Measurements from ENCODE around the gene EP400. TPM values are rescaled to one million over a fixed set of nuclear protein-coding genes. Genes with fewer than 3 reads are reported as not detected.

Gene EP400
- total and polyA plus RNA-seq, 2 of the 4 experiments (the other 2 are of a cell fraction): 4.3 to 11.4 TPM

DNA sequence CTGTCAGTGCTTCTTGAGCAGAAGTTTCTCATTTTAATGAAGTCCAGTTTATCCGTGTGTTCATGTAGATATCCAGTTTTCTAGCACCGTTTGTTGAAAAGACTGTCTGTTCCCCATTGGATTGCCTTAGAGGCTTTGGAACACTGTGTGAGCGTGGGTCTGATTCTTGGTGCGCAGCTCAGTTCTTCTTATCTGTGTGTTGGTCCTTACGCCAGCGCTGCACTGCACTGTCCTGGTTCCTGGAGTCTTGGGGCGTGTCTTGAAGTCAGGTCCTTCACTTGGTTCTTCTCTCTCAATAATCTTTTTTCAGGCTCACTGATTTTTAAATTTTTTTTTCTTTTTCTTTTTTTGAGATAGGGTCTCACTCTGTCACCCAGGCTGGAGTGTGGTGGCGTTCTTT is 25.5 kb downstream of the EP400 start:
- H3K4me3 ChIP-seq (ENCODE audit: insufficient read depth, low read depth, low read length): no peak overlapping the region
- H2AK9ac ChIP-seq (replicated peaks; ENCODE audit: low read depth, low read length, poor library complexity): no peak overlapping the region
- no peak overlapping the region for H3K27ac ChIP-seq (ENCODE audit: insufficient read depth, low read length)
- peaks cover 14% of the 10 kb centered on the region for H4K20me1 ChIP-seq (ENCODE audit: insufficient read depth, low read length)
- no peak overlapping the region for H3K4me2 ChIP-seq (ENCODE audit: low read depth, low read length)
- no peak overlapping the region for H3K4ac ChIP-seq (ENCODE audit: low read depth, low read length)
- CTCF ChIA-PET: no interaction called here
- no peak overlapping the region for H3K9ac ChIP-seq (ENCODE audit: low read depth, low read length)
- no peak overlapping the region for H2AFZ ChIP-seq (replicated peaks; ENCODE audit: low read length, poor library complexity)
- H3K14ac ChIP-seq (replicated peaks; ENCODE audit: low read depth, low read length): no peak overlapping the region
- intact Hi-C loops (cut with micrococcal nuclease) (no loop called here), dilution Hi-C loops (cut with HindIII; ENCODE audit: low sequenced_read_pairs, unreplicated experiment) (no loop called here), in situ Hi-C loops (cut with MboI; ENCODE audit: low sequenced_read_pairs) (no loop called here)
- WGBS, 2 experiments (ENCODE audit: extremely low coverage in 2 of 2, insufficient read length in 1 of 2): 100% methylated on average over 4 of the region's 8 CpGs; no CpG with 5 or more reads in 1 of the 2 experiments
- no peak overlapping the region for H2BK5ac ChIP-seq (ENCODE audit: low read depth, low read length, poor library complexity, severe bottlenecking)
- peaks cover 41 to 53% of the 10 kb centered on the region in 2 experiments for H3K79me1 ChIP-seq (ENCODE audit: low read depth in 1 of 2, low read length in 2 of 2)
- H4K8ac ChIP-seq (ENCODE audit: low read depth in 2 of 2, low read length in 2 of 2): no peak overlapping the region
- DNase-seq (no peak), ATAC-seq (ENCODE audit: low read depth) (no peak)
- H4K5ac ChIP-seq (ENCODE audit: low read depth, low read length): no peak overlapping the region
- no peaks in the 10 kb centered on the region for H3K9me3 ChIP-seq (ENCODE audit: control insufficient read depth, insufficient read depth, low read length)
- H2AK5ac ChIP-seq (ENCODE audit: low read depth, low read length): no peak overlapping the region
- no peak for TF ChIP-seq MXI1 (IDR thresholded peaks at IDR 0.05; ENCODE audit: borderline replicate concordance, low read depth, low read length)
- no peak for TF ChIP-seq FOS (IDR thresholded peaks at IDR 0.05; ENCODE audit: low read depth, low read length)
- no peak for TF ChIP-seq RCOR1 (IDR thresholded peaks at IDR 0.05; ENCODE audit: insufficient replicate concordance, low read length)
- no peak for TF ChIP-seq MAFK (IDR thresholded peaks at IDR 0.05; ENCODE audit: low read depth, low read length)
- POLR2A ChIA-PET (ENCODE audit: unreplicated experiment): no interaction called here
- no peak overlapping the region for H3K23ac ChIP-seq (ENCODE audit: low read depth, low read length)
- no TSS peak for BruUV-seq (replicated peaks)
- no peak overlapping the region for H2BK120ac ChIP-seq (ENCODE audit: low read depth, low read length)
- H3K36me3 ChIP-seq (ENCODE audit: control insufficient read depth, insufficient read depth, low read length): peaks cover 5% of the 10 kb centered on the region
- no peak overlapping the region for H3K18ac ChIP-seq (ENCODE audit: low read depth, low read length)
- H4K91ac ChIP-seq (ENCODE audit: insufficient read depth, low read depth, low read length): no peak overlapping the region
- no peak overlapping the region for H2BK20ac ChIP-seq (ENCODE audit: low read depth, low read length)
- no peak overlapping the region for H2BK15ac ChIP-seq (ENCODE audit: low read depth, low read length)
- H3K9me1 ChIP-seq (ENCODE audit: insufficient read depth, low read length): peaks cover 2% of the 10 kb centered on the region; the same call in 1 of the 2 replicates
- H3K56ac ChIP-seq (ENCODE audit: extremely low read depth, insufficient read depth, low read length): no peak overlapping the region
- peaks cover 2% of the 10 kb centered on the region for H3K4me1 ChIP-seq (ENCODE audit: control insufficient read depth, insufficient read depth, low read length)
- H3K27me3 ChIP-seq (ENCODE audit: control insufficient read depth, insufficient read depth, low read length): no peaks in the 10 kb centered on the region
